Activated CD4-positive, alpha-beta T cell treated with anti-CD3 and anti-CD28 coated beads for 24 hours (primary cell): ENCODE data around the gene SLIT3.

Source experiments
- DNase-seq, 2 donors: peaks; one replicate each; pipeline ENCODE4 v3.0.0-alpha.2; 2020; ENCODE audit warnings: low read depth in 2 of 2

SLIT3 gene

DNA sequence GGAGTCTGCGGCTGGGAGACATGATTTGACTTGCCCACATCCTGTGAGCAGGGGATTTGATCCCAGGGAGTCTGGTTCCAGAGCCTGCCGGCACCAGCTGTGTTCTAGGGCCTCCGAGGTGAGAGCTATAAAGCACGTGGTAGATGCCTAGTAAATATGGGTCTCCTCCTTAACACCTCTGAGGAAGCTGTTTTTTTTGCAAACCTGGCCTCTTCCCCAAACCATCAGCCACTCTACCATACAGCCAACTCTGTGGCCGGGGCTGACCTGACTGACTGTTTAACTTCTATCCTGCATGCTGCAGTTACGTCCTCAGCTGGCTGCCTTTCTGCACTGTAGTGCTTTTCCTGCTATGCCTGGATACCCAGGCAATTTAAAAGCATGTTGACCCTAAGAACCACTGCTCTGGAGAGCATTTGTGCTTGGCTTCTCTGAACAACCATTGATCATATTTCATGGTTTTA, 220.5 kb downstream of the SLIT3 start:
- no peak for DNase-seq

DNA sequence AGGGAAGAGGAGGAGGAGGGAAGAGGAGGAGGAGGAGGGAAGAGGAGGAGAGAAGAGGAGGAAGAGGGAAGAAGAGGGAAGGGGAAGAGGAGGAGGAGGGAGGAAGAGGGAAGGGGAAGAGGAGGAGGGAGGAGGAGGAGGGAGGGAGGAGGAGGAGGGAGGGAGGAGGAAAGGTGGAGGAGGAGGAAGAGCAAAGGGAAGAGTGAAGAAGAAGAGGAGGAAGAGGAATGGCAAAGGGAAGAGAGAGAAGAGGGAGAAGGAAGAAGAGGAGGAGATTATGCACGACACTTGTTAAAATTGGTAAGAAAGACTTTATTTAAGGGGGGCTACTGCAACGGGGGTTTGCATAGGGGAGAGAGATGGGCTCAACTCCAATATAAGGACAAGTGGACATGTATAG, 221.2 kb downstream of the SLIT3 start:
- no peak for DNase-seq

DNA sequence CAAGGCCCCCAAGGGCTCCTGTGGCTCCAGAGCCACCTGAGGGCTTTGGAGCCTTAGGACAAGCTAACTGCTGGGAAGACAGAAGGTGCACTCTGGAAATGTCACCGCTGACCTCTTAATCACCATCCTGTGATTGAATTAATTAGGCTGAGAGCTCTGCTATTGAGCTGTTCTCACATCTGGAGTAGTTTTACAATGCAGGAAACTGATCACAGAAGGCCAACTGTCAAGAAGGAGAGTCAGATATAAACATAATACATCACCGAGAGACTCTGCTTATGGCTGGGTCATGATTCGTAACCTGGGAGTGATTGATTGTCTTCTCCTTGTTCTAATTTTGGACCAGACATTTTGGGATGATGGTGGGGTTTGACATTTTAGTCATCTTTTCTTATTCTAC, 226.1 kb downstream of the SLIT3 start:
- DNase-seq: no peak

DNA sequence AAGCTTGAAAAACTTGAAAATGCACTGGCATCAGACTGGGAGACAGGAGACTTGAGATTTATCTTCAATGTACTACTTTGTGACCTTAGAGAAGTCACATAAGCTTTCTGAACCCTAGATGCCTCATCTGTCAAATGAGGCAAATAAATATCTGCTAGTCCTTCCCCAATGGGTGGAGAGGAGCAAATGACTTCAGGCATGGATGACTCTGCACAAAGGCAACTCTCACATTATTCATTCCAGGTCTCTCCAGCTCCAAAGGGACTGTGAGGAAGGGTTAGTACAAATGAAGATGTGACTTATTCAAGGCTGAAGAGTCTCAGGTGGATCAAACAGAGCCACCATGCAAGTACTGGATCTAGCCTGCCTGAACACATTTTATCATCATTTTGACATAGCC, 228.7 kb downstream of the SLIT3 start:
- DNase-seq: no peak

GRCh38 chr5:169070413-169070812, 230.5 kb downstream of the SLIT3 start:
- no peak for DNase-seq

DNA sequence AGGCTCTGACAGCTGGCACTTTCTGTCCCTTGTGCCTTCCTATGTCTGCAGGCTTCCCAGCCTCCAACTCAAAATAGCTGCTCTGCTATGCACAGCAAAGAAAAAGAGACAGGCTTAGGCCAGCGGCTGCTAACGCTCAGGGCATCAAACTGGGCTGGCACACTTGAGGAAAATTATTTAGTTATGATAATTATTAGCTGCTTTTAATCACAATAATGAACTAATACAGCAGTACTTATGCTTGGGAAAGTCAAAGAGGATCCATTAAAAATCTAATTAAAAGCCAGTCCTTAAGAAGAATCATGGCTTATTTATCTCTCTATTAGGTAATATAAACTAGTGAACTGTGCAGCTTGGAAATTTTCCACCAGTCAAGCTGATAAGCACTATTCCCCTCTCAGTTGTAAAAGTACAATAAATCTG, 233.2 kb downstream of the SLIT3 start:
- DNase-seq: no peak

- no peak for DNase-seq
Measured at GRCh38 chr5:169065400-169065799, 235.5 kb downstream of the SLIT3 start.

DNA sequence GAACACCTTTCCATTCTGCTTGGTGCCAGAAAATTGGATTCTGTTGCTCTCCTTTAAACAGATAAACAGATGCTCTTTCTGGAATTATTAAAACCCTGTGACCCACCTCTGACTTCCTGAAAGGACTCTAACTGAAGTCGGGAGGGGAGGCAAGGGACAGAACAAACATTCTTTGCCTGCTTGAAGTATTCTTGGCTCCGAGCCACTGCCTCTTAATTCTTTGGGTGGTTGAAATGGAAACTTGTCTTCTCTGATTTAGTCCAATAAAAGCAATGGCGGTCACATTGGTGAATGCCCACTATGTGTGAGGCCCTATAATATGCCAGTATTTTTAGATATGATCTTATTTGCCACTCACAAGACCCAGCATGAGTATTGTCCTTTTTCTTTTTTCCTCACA, 236.8 kb downstream of the SLIT3 start:
- DNase-seq: no peak

- no peak for DNase-seq
Measured at GRCh38 chr5:169063316-169063953, 237.5 kb downstream of the SLIT3 start.

DNA sequence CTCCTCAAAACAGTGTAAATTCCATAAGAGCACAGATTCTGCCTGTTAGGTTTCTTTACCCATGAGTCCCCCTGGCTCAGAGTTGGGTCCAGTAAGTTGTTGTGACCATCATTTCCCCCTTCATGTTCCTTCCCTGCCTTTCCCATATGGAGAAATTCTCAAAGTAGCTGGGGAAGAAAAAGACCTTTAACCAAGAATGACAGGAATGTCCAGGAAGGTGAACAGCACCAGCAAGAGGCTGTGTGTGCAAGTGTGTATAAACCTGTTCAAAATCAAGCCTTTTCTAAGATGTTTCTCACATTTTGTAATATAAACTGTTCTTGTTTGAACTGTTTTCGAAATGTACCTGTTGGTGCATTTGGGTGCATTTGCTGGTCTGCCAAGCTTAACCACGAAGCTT, 238.2 kb downstream of the SLIT3 start:
- no peak for DNase-seq

- no peak for DNase-seq
Measured at GRCh38 chr5:169054506-169054905, 246.4 kb downstream of the SLIT3 start.

DNA sequence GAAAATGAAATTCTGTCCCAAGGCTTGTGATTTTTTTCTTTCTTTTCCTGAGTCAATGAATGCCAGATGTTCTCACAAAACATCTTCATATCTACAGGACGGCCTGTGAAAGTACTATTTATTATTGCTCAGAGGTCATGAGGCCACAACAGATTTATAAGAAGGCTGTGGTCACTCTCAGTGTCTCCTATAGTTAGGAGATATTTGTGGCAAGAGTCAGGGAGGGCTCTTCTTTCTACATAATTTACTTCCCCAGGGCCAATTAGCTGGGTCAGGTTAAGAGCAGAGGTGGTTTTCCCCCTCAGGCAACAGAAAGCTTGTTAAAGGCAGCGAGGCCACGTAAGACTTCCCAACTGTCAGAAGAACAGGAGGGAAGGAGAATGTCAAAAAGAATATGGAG, 248.7 kb downstream of the SLIT3 start:
- no peak for DNase-seq

GRCh38 chr5:169051351-169051750, 249.6 kb downstream of the SLIT3 start:
- no peak for DNase-seq

DNA sequence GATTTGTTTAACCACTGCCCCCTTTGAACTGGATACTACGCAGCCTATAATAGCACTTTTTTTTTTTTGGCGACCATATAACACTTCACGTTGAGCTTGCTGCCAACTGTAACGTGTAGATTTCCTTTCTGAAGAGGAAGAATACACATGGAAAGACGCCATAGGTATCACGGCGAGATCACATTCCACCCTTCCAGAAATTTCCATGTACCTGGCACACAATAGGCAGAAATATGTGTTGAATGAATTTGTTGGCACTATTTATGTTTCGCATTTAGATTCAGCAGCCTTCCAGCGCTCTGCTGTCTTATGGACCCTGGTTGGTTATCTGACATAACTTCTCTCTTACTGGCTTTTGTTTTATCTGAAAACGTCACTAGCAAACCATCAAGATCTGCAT, 250.3 kb downstream of the SLIT3 start:
- DNase-seq: no peak

GRCh38 chr5:169050146-169050571, 250.8 kb downstream of the SLIT3 start:
- no peak for DNase-seq

- DNase-seq: no peak
Measured at GRCh38 chr5:169049712-169050111, 251.2 kb downstream of the SLIT3 start.

DNA sequence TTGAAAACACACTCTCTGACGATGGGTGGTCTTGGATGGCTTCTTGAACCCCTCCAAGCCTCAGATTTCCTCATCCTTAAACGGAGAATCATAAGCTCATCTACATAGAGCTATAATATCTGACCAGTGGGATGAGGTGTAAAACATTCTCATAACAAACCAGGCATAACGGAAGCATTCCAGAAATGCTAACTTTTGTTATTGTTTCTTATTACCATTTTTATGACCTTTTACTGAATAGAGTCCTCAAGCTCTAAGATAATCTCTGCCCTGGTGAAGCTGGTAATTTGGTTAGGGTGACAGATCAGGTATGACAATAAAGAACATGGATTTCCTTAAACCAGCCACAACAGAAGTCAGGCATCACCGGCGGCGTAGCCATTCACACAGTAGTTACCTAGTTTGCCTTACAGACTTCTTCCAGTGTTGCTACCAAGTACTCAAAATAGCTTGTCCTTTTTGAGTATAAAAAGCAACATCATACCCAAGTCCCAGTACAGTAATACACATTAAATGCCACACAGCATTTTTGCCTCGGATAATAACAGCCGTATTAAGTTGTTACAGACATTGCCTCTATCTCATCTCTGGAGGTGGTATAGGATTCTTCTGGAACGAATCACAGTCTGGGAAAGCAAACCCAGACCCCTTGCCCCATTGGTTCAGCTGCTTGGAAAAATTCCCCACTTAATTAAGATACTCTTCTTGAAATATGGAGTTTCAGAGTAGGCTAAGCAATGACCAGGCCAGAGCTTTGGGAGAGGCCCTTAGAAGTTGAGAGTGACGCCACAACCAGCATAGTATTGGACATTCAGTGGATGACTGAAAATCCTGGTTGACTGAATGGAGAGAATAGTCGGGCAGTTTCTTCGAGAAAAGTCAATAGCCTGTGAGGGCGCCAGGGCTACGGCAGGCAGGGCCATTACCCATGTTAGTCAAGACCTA, 252.5 kb downstream of the SLIT3 start:
- no peak for DNase-seq

DNA sequence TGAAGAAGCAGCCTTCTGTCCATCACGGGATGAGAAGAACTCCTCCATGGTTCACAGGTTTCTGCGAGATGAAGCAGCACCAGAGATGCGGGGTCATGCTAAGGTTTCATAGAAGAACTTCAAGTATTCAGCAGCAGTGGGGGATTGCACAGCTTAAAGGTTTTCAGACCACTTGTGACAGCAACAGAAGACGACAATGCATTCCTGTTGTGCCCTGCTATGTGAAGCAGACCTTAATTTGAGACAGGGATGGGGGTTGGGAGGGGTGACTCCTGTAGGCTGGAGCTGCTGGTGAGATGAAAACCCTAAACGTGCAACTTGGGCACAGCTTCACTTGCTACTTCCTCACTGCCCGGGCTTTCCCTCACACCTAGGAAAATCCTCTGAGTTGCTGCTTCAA, 256.0 kb downstream of the SLIT3 start:
- DNase-seq: no peak

DNA sequence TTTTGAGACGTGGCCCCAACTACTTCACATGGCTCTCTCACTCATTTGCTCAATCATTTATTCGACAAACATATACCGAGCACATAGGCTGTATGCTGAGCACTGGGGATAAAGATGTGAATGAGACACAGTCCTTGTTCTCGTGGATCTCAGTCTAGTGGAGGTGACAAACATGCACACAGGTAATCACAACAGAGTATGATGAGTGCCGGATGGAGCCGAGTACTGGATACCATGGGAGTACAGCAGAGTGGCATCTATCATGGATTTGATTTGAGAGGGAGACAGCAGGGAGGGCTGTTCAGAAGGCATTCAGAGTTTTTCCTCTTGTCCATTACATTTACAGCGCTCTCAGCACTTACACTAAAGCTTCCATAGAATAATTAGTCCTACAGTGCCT, 259.8 kb downstream of the SLIT3 start:
- DNase-seq: no peak

GRCh38 chr5:169039592-169039991, 261.3 kb downstream of the SLIT3 start:
- no peak for DNase-seq

DNA sequence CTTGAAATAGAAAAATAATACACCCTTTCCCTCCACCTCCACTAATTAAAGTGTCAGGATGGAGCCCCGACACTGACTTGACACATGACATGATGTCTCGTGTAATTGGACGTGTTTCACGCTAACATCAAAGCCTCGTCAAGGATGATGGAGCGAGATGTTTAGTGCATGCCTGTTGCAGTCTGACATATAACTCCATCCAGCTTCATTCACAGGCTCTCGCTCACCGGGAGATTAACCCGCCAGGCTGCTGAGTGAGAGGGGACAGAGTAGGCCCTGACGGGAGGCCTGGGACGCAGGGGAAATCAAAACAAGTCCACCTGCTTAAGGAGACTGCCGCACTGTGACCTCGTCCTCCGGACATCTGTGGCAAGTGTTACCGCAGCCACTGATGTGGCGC, 263.5 kb downstream of the SLIT3 start:
- no peak for DNase-seq

DNA sequence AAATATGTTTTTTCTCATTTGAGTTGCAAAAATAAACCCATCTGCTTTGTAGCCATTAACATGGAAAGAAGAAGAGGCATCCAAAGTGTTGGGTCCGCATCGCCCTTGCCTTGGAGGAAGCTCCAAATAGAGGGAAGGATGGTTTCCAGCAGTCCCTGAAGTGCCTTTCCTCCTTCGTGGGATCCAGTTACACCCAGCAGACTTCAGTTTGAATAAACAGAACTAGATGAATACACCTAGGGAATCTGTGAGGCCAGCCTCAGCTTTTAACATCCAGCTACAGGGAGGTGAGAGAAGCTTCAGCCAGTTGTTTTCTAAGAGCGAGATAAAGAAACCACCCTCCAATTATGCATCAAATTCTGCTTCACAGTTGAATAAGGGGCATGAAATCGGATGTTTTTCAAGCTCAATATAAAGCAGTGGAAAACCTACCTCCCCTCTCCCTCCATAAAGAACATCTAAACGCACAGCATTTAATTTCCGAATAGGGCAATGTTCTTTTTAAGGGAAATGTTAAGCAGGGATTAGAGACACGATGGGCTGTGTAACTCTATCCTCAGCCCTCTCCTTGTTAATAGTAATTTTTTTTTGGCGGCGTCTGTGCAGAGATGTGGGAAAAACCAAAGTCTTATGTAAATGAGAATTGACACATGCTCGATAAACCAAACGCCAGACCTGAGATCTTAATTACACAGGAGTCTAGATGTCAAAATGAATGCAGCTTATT, 264.7 kb downstream of the SLIT3 start:
- no peak for DNase-seq
